HepG2 (cell line): Measurements from ENCODE around the gene CAPN9. TPM values are rescaled to one million over a fixed set of nuclear protein-coding genes. Genes with fewer than 3 reads are reported as not detected.
A peak's percentile ranks its signal among the peaks of the same experiment; 100 is the strongest.

ENCODE experiments used
- DPF2 ChIP-seq: sonication (generic); formaldehyde crosslinking; IDR thresholded peaks from 2 replicates; pipeline ENCODE4 v1.4.0; 2020; ENCODE audit warnings: mild to moderate bottlenecking, low read depth, missing genetic modification reagents, borderline replicate concordance
- GTF2F1 ChIP-seq: fragments of 150-350 bp; IDR thresholded peaks from 2 replicates; pipeline ENCODE4 v1.6.1; 2014; ENCODE audit warnings: low read length
- MTF2 ChIP-seq: sonication (generic); formaldehyde crosslinking; IDR thresholded peaks from 2 replicates; pipeline ENCODE4 v1.5.0; 2020; ENCODE audit warnings: missing genetic modification reagents, borderline replicate concordance
- NR3C1 ChIP-seq: sonication (generic); formaldehyde crosslinking; IDR thresholded peaks from 2 replicates; pipeline ENCODE4 v1.4.0; 2020; ENCODE audit warnings: missing genetic modification reagents
- SKI ChIP-seq: fragments of 450-650 bp; IDR thresholded peaks from one replicate; pipeline ENCODE4 v1.6.1; 2018; ENCODE audit warnings: mild to moderate bottlenecking; ENCODE audit not compliant: partially characterized antibody
- TCF7 ChIP-seq: sonication (generic); IDR thresholded peaks from 2 replicates; pipeline ENCODE4 v1.6.1; 2016; ENCODE audit warnings: antibody characterized with exemption, low read depth
- THAP8 ChIP-seq: sonication (generic); formaldehyde crosslinking; IDR thresholded peaks from 2 replicates; pipeline ENCODE4 v1.5.1; 2020; ENCODE audit warnings: missing genetic modification reagents, mild to moderate bottlenecking, borderline replicate concordance
- ZBTB40 ChIP-seq, 2 experiments: fragments of 450-650 bp in 1 of 2; sonication (generic) in 1 of 2; formaldehyde crosslinking in 1 of 2; IDR thresholded peaks; 2 replicates each; pipeline versions ENCODE4 v1.6.1 to v1.8.0; 2016 to 2022; ENCODE audit warnings: antibody characterized with exemption in 1 of 2, mild to moderate bottlenecking in 1 of 2, missing genetic modification reagents in 1 of 2
- ZEB1 ChIP-seq: IDR thresholded peaks from 2 replicates; pipeline ENCODE4 v1.6.1; 2012; ENCODE audit warnings: mild to moderate bottlenecking, low read depth, inconsistent platforms; ENCODE audit not compliant: insufficient replicate concordance
- ZNF280B ChIP-seq: sonication (generic); formaldehyde crosslinking; IDR thresholded peaks from 2 replicates; pipeline ENCODE4 v1.5.0; 2020; ENCODE audit warnings: missing genetic modification reagents, mild to moderate bottlenecking, borderline replicate concordance
- ZNF367 ChIP-seq: sonication (generic); formaldehyde crosslinking; IDR thresholded peaks from 2 replicates; pipeline ENCODE4 v1.4.0; 2020; ENCODE audit warnings: missing genetic modification reagents, borderline replicate concordance
- ZNF674 ChIP-seq: sonication (generic); formaldehyde crosslinking; IDR thresholded peaks from 2 replicates; pipeline ENCODE4 v1.5.0; 2020; ENCODE audit warnings: low read depth, mild to moderate bottlenecking, missing genetic modification reagents
- polyA plus RNA-seq, 8 experiments: library from polyadenylated mRNA; depleted of rRNA in 3 of 8; stranded (reverse) in 7 of 8; unstranded in 1 of 8; fragments of >200 nt; fragmentation: Illumina TruSeq in 4 of 8; extraction: Trizol in 4 of 8; gene quantifications; 2 replicates each; pipeline versions ENCODE4 v1.2.1 to v1.2.3, GENCODE V29; 2011 to 2016; ENCODE audit warnings: low read depth in 4 of 8, missing spikeins in 1 of 8, mixed read lengths in 1 of 8; ENCODE audit not compliant: insufficient read depth in 1 of 8
- total RNA-seq, 5 experiments: library from RNA; depleted of rRNA; stranded (reverse); fragments of >200 nt; fragmentation: Illumina TruSeq; extraction: Trizol; gene quantifications; 2 replicates each; pipeline ENCODE4 v1.2.3, GENCODE V29; 2016; ENCODE audit warnings: low read depth in 1 of 5
- TF ChIP-seq, protein P1 (sequence below): sonication (generic); formaldehyde crosslinking; IDR thresholded peaks from 2 replicates; pipeline ENCODE4 v1.8.1; 2023; ENCODE audit warnings: missing genetic modification reagents, inconsistent platforms, borderline replicate concordance
- TF ChIP-seq, protein P2 (sequence below): sonication (generic); formaldehyde crosslinking; IDR thresholded peaks from 2 replicates; pipeline ENCODE4 v1.9.0; 2021; ENCODE audit warnings: missing genetic modification reagents, borderline replicate concordance

The CAPN9 gene
- total and polyA plus RNA-seq, 2 of the 13 experiments (the other 11 are each of a cell fraction or from before 2014, with no cell fraction given): 0.04 to 0.31 TPM

DNA sequence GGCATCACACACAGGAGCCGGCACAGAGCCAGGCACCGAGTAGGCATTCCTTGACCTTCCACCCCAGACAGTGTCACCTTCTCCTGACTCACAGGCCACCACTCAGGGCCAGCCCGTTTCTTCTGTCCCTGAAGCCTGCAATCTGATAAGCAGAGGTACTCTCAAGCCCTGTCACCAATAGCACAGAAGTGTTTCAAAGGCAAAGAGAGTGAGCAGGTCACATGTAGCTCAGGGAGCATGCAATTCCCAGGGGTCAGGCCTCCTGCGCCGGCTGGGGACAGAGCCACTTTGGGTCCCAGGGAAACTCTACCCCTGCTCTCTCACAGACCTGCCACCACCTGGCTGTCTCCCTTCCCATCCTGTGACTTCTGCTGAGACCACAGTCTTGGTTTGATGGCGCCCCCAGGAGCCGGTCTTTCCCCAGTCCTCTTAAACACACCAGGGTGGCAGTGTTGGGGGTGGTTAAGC is 13.2 kb downstream of the CAPN9 start (continued):
- 0 out of 2 replicates have a peak, but pooled peaks have one; percentile 26 for TF ChIP-seq ZNF280B
- TF ChIP-seq, protein P1, sequence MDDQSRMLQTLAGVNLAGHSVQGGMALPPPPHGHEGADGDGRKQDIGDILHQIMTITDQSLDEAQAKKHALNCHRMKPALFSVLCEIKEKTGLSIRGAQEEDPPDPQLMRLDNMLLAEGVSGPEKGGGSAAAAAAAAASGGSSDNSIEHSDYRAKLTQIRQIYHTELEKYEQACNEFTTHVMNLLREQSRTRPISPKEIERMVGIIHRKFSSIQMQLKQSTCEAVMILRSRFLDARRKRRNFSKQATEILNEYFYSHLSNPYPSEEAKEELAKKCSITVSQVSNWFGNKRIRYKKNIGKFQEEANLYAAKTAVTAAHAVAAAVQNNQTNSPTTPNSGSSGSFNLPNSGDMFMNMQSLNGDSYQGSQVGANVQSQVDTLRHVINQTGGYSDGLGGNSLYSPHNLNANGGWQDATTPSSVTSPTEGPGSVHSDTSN (CRISPR knock-in tag): no peak
- no peak for TF ChIP-seq MTF2 (CRISPR knock-in tag)
- no peak for TF ChIP-seq THAP8 (CRISPR knock-in tag)
- TF ChIP-seq GTF2F1: no peak
- no peak for TF ChIP-seq ZNF367 (CRISPR knock-in tag)
- TF ChIP-seq NR3C1: no peak
- no peak for TF ChIP-seq TCF7
- TF ChIP-seq ZEB1: no peak
- TF ChIP-seq ZNF674 (CRISPR knock-in tag): no peak
- TF ChIP-seq SKI: no peak
- TF ChIP-seq DPF2 (CRISPR knock-in tag): no peak
- TF ChIP-seq, protein P2, sequence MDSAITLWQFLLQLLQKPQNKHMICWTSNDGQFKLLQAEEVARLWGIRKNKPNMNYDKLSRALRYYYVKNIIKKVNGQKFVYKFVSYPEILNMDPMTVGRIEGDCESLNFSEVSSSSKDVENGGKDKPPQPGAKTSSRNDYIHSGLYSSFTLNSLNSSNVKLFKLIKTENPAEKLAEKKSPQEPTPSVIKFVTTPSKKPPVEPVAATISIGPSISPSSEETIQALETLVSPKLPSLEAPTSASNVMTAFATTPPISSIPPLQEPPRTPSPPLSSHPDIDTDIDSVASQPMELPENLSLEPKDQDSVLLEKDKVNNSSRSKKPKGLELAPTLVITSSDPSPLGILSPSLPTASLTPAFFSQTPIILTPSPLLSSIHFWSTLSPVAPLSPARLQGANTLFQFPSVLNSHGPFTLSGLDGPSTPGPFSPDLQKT (CRISPR knock-in tag): no peak
- TF ChIP-seq ZBTB40 (IDR thresholded peaks at IDR 0.05): no peak
- TF ChIP-seq ZBTB40 (CRISPR knock-in tag; IDR thresholded peaks at IDR 0.05): no peak
